ENCODE measurements around the gene GBX2.

GBX2 gene

GRCh38 chr2:236180831-236181453, 12.8 kb upstream of the GBX2 start:
- DNase-seq (ENCODE audit: low spot score), result peak; percentile 86

- DNase-seq (ENCODE audit: low spot score), result no peak
These were observed 12.1 kb upstream of the GBX2 start for GRCh38 chr2:236180076-236180816.

- no peak for DNase-seq (ENCODE audit: low spot score)
These were observed 11.3 kb upstream of the GBX2 start for GRCh38 chr2:236179236-236180075.

GRCh38 chr2:236178890-236179235, 10.7 kb upstream of the GBX2 start:
- DNase-seq (ENCODE audit: low spot score), result no peak

- peak; percentile 91 for DNase-seq (ENCODE audit: low spot score)
These were observed 10.0 kb upstream of the GBX2 start for GRCh38 chr2:236177967-236178889.

GRCh38 chr2:236177604-236177966, 9.4 kb upstream of the GBX2 start:
- peak; percentile 95 for DNase-seq (ENCODE audit: low spot score)

- no peak for DNase-seq (ENCODE audit: low spot score)
These were observed 8.8 kb upstream of the GBX2 start for GRCh38 chr2:236176951-236177350.

- peak; percentile 80 for DNase-seq (ENCODE audit: low spot score)
These were observed 8.2 kb upstream of the GBX2 start for GRCh38 chr2:236176417-236176816.

- DNase-seq (ENCODE audit: low spot score), result peak; percentile 17
These were observed 7.5 kb upstream of the GBX2 start for GRCh38 chr2:236175548-236176150.

GRCh38 chr2:236173729-236174607, 5.8 kb upstream of the GBX2 start:
- DNase-seq (ENCODE audit: low spot score), result peak; percentile 16

- no peak for DNase-seq (ENCODE audit: low spot score)
These were observed 5.0 kb upstream of the GBX2 start for GRCh38 chr2:236173036-236173728.

- DNase-seq (ENCODE audit: low spot score), result no peak
These were observed 4.3 kb upstream of the GBX2 start for GRCh38 chr2:236172255-236173035.

- peak; percentile 27 for DNase-seq (ENCODE audit: low spot score)
These were observed 3.6 kb upstream of the GBX2 start for GRCh38 chr2:236171680-236172254.

GRCh38 chr2:236171181-236171679, 3.0 kb upstream of the GBX2 start:
- peak; percentile 20 for DNase-seq (ENCODE audit: low spot score)

- DNase-seq (ENCODE audit: low spot score), result peak; percentile 18
These were observed 2.5 kb upstream of the GBX2 start for GRCh38 chr2:236170590-236171165.

- peak; percentile 33 for DNase-seq (ENCODE audit: low spot score)
These were observed 1.8 kb upstream of the GBX2 start for GRCh38 chr2:236169741-236170589.

GRCh38 chr2:236169151-236169721, 1.1 kb upstream of the GBX2 start:
- DNase-seq (ENCODE audit: low spot score), result no peak
